HepG2 (cell line): Measurements from ENCODE around the gene PARK7.

Experiments used
- HDAC2 ChIP-seq: sonication (generic); formaldehyde crosslinking; IDR thresholded peaks from 2 replicates; pipeline ENCODE4 v1.4.0; 2020; ENCODE audit warnings: missing genetic modification reagents
- ZKSCAN8 ChIP-seq: IDR thresholded peaks from 2 replicates; pipeline ENCODE4 v1.6.1; 2016; ENCODE audit warnings: borderline replicate concordance, missing genetic modification reagents, missing compliant biosample characterization
- TF ChIP-seq, protein P1 (sequence below): sonication (generic); formaldehyde crosslinking; IDR thresholded peaks from 2 replicates; pipeline ENCODE4 v1.5.0; 2020; ENCODE audit warnings: mild to moderate bottlenecking, missing genetic modification reagents, moderate library complexity
- TF ChIP-seq, protein P2 (sequence below): sonication (generic); formaldehyde crosslinking; IDR thresholded peaks from 2 replicates; pipeline ENCODE4 v1.4.0; 2020; ENCODE audit warnings: missing genetic modification reagents, borderline replicate concordance

GRCh38 chr1:8011016-8011415, 49.5 kb downstream of the PARK7 start:
- TF ChIP-seq, protein P1, sequence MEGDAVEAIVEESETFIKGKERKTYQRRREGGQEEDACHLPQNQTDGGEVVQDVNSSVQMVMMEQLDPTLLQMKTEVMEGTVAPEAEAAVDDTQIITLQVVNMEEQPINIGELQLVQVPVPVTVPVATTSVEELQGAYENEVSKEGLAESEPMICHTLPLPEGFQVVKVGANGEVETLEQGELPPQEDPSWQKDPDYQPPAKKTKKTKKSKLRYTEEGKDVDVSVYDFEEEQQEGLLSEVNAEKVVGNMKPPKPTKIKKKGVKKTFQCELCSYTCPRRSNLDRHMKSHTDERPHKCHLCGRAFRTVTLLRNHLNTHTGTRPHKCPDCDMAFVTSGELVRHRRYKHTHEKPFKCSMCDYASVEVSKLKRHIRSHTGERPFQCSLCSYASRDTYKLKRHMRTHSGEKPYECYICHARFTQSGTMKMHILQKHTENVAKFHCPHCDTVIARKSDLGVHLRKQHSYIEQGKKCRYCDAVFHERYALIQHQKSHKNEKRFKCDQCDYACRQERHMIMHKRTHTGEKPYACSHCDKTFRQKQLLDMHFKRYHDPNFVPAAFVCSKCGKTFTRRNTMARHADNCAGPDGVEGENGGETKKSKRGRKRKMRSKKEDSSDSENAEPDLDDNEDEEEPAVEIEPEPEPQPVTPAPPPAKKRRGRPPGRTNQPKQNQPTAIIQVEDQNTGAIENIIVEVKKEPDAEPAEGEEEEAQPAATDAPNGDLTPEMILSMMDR (CRISPR knock-in tag): no peak
- TF ChIP-seq ZKSCAN8 (CRISPR knock-in tag): no peak
- TF ChIP-seq, protein P2, sequence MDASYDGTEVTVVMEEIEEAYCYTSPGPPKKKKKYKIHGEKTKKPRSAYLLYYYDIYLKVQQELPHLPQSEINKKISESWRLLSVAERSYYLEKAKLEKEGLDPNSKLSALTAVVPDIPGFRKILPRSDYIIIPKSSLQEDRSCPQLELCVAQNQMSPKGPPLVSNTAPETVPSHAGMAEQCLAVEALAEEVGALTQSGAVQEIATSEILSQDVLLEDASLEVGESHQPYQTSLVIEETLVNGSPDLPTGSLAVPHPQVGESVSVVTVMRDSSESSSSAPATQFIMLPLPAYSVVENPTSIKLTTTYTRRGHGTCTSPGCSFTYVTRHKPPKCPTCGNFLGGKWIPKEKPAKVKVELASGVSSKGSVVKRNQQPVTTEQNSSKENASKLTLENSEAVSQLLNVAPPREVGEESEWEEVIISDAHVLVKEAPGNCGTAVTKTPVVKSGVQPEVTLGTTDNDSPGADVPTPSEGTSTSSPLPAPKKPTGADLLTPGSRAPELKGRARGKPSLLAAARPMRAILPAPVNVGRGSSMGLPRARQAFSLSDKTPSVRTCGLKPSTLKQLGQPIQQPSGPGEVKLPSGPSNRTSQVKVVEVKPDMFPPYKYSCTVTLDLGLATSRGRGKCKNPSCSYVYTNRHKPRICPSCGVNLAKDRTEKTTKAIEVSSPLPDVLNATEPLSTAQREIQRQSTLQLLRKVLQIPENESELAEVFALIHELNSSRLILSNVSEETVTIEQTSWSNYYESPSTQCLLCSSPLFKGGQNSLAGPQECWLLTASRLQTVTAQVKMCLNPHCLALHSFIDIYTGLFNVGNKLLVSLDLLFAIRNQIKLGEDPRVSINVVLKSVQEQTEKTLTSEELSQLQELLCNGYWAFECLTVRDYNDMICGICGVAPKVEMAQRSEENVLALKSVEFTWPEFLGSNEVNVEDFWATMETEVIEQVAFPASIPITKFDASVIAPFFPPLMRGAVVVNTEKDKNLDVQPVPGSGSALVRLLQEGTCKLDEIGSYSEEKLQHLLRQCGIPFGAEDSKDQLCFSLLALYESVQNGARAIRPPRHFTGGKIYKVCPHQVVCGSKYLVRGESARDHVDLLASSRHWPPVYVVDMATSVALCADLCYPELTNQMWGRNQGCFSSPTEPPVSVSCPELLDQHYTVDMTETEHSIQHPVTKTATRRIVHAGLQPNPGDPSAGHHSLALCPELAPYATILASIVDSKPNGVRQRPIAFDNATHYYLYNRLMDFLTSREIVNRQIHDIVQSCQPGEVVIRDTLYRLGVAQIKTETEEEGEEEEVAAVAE (CRISPR knock-in tag): no peak
- TF ChIP-seq HDAC2: no peak
